DND-41 (cell line): ENCODE measurements around the gene DLST.

ENCODE experiments used
- ATAC-seq: fragments of 200-7000 bp; cut with Tn5 transposase; 3 replicates; pipeline ENCODE4 v1.9.1; 2021; ENCODE audit warnings: low read depth; ENCODE audit not compliant: insufficient read depth
- DNase-seq: peaks from one replicate; pipeline ENCODE4 v3.0.0-alpha.2; 2020
- H2AFZ ChIP-seq: 2 replicates; pipeline ENCODE4 v1.6.0; 2012; ENCODE audit warnings: low read depth, low read length
- H3K27ac ChIP-seq: 2 replicates; pipeline ENCODE4 v1.5.1; 2012; ENCODE audit warnings: low read length, inconsistent platforms
- H3K27me3 ChIP-seq: fragments of 200-600 bp; sonication (generic); 2 replicates; pipeline ENCODE4 v1.6.0; 2012; ENCODE audit warnings: low read length, mild to moderate bottlenecking, inconsistent platforms; ENCODE audit not compliant: insufficient read depth, poor library complexity
- H3K36me3 ChIP-seq: 2 replicates; pipeline ENCODE4 v1.5.1; 2012; ENCODE audit warnings: low read length, inconsistent platforms; ENCODE audit not compliant: insufficient read depth
- H3K4me1 ChIP-seq: 2 replicates; pipeline ENCODE4 v1.5.1; 2012; ENCODE audit warnings: mild to moderate bottlenecking, low read length; ENCODE audit not compliant: insufficient read depth
- H3K4me2 ChIP-seq: 2 replicates; pipeline ENCODE4 v1.6.0; 2012; ENCODE audit warnings: mild to moderate bottlenecking, moderate library complexity, low read length, inconsistent platforms; ENCODE audit not compliant: insufficient read depth
- H3K4me3 ChIP-seq, 2 experiments: fragments of 200-600 bp in 1 of 2; shearing (Covaris generic) in 1 of 2; 2 replicates each; pipeline ENCODE4 v1.5.1; 2012 to 2016; ENCODE audit warnings: inconsistent platforms in 2 of 2, low read length in 2 of 2, mild to moderate bottlenecking in 2 of 2, low read depth in 1 of 2, moderate library complexity in 1 of 2
- H3K79me2 ChIP-seq: 2 replicates; pipeline ENCODE4 v1.6.0; 2012; ENCODE audit warnings: low read length, inconsistent platforms; ENCODE audit not compliant: insufficient read depth
- H3K9ac ChIP-seq: 2 replicates; pipeline ENCODE4 v1.6.0; 2012; ENCODE audit warnings: low read depth, mild to moderate bottlenecking, inconsistent platforms, low read length, moderate library complexity
- H3K9me3 ChIP-seq: 2 replicates; pipeline ENCODE4 v1.5.1; 2012; ENCODE audit warnings: low read length, moderate library complexity, mild to moderate bottlenecking, inconsistent platforms; ENCODE audit not compliant: insufficient read depth, severe bottlenecking
- H4K20me1 ChIP-seq: 2 replicates; pipeline ENCODE4 v1.6.0; 2012; ENCODE audit warnings: low read length; ENCODE audit not compliant: insufficient read depth
- CTCF ChIP-seq: IDR thresholded peaks from 2 replicates; pipeline ENCODE4 v1.5.1; 2012; ENCODE audit warnings: borderline replicate concordance, low read length, moderate library complexity, mild to moderate bottlenecking; ENCODE audit not compliant: poor library complexity, severe bottlenecking; ENCODE audit errors: extremely low read depth
- EZH2 ChIP-seq: IDR thresholded peaks from 3 replicates; pipeline ENCODE4 v1.6.1; 2012; ENCODE audit warnings: borderline replicate concordance, low read depth, mild to moderate bottlenecking, moderate library complexity, low read length, inconsistent platforms; ENCODE audit not compliant: severe bottlenecking

Gene DLST

GRCh38 chr14:74952697-74953484 is 71.2 kb downstream of the DLST start:
- no peaks in the 10 kb centered on the region for H3K4me1 ChIP-seq
- no peak overlapping the region for H3K9ac ChIP-seq
- no peak overlapping the region for H3K27ac ChIP-seq
- H3K36me3 ChIP-seq, result no peaks in the 10 kb centered on the region
- H3K9me3 ChIP-seq, result no peaks in the 10 kb centered on the region
- no peak overlapping the region for H2AFZ ChIP-seq
- ATAC-seq, result no peak
- H3K4me3 ChIP-seq, result no peak overlapping the region
- H3K4me2 ChIP-seq, result no peak overlapping the region
- H3K27me3 ChIP-seq, result no peaks in the 10 kb centered on the region
- H4K20me1 ChIP-seq, result no peaks in the 10 kb centered on the region
- no peak for DNase-seq
- H3K79me2 ChIP-seq, result no peaks in the 10 kb centered on the region
- TF ChIP-seq EZH2, result no peak
- TF ChIP-seq CTCF, result no peak
